GM10266 (cell line): ENCODE measurements around the gene LATS2.

ENCODE experiments used
- DNase-seq: peaks from one replicate; pipeline ENCODE4 v3.0.0; 2012; ENCODE audit errors: extremely low spot score
- CTCF ChIP-seq: IDR thresholded peaks from 2 replicates; pipeline ENCODE4 v1.5.1; 2012; ENCODE audit warnings: mild to moderate bottlenecking, low read depth; ENCODE audit not compliant: control insufficient read depth, insufficient read depth; ENCODE audit errors: missing control alignments

Gene LATS2

GRCh38 chr13:21066946-21067345 lies 5.6 kb upstream of the LATS2 start:
- DNase-seq, result no peak
- TF ChIP-seq CTCF, result no peak

GRCh38 chr13:21065686-21066085 lies 4.3 kb upstream of the LATS2 start:
- TF ChIP-seq CTCF, result no peak
- no peak for DNase-seq

DNA sequence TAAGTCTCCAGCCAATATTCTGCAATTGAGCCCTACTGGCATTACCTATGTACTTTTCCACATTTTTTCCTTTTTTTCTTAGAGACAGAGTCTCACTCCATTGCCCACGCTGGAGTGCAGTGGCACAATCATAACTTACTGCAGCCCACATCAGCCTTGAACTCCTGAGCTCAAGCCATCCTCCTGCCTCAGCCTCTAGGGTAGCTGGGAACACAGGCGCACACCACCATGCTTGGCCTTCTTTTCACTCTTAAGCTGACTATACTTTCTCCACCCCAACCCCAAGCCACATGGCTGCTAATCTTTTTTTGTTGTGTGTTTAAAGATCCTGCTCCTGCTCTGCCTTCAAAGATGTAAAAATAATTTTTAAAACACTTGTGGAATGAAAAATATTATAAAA lies 1.6 kb upstream of the LATS2 start:
- no peak for DNase-seq
- TF ChIP-seq CTCF, result no peak

DNA sequence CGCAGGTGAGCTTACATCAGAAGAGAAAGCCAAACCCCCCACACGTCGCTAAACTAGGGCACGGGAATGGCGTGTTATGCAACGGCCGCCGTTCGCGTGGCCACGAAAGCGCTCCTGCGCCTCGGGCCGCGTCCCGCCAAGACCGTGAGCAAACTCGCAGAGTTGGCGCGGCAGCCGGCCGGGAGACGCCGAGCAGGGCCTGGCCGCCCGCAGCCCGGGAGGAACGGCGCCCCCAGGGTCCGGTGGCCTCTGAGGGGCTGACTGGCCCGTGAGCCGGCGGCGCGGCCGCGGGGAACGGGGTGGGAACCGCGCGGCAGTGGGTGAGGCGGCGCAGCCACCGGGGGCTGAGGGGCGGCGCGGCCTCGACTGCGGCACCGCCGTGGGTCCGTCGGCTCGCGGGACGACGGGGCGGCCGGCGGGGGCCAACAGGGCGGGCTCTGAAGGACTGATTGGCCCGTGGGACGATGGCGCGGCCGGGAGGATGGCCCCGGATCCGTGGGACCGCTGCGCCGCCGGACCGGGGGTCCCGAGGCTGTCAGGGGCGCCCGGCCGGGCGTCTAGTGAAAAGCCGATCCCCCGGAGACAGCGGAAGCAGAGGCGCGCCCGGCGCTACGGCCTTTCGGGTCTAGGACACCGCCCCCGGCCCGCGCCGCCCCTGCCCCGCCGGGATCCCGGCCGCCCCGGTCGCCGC lies 903 bp downstream of the LATS2 start:
- peak; percentile 68 for DNase-seq
- no peak for TF ChIP-seq CTCF

DNA sequence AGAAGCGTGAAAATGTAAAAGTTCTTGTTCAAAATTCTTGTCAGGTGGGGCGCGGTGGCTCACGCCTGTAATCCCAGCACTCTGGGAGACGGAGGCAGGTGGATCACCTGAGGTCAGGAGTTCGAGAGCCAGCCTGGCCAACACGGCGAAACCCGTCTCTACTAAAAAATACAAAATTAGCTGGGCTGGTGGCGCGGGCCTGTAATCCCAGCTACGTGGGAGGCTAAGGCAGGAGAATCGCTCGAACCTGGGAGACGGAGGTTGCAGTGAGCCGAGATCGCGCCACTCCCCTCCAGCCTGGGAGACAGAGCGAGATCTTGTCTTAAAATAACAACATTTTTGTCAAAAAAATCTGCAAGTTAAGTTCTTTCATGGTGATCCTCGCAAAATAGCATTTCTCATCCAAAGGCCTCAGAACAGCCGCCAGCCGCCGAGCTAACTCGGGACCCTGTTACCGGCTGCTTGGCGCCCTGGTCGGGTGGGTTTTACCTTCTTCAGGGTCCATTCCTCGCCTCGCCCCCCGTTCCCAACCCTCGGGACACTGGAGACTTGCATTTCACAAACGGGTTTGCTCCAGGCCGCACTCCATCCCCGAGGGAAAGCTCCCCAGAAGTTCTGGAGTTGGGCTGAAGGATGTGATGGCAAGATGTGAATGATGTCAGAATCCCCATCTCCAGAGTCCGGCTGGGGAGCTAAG lies 1.6 kb downstream of the LATS2 start:
- no peak for DNase-seq
- TF ChIP-seq CTCF, result no peak

DNA sequence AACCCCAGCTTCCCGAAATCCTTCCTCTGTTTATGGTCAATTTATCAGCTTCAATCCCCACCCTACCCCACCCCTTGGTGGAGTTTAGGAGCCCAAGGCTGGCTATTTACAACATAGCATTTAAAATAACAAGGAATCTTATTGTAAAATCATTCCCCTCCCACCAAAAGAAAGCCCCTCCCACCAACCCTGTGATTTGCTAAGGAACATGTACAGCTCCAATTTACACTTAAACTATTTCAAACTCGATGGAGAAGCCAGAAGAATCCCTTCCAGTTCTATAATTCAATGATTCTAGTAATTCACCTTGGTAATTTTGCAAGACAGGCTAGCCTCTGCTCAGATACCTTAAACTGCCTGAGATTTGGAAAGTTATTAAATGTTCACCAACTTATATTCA lies 3.0 kb downstream of the LATS2 start:
- no peak for TF ChIP-seq CTCF
- no peak for DNase-seq

DNA sequence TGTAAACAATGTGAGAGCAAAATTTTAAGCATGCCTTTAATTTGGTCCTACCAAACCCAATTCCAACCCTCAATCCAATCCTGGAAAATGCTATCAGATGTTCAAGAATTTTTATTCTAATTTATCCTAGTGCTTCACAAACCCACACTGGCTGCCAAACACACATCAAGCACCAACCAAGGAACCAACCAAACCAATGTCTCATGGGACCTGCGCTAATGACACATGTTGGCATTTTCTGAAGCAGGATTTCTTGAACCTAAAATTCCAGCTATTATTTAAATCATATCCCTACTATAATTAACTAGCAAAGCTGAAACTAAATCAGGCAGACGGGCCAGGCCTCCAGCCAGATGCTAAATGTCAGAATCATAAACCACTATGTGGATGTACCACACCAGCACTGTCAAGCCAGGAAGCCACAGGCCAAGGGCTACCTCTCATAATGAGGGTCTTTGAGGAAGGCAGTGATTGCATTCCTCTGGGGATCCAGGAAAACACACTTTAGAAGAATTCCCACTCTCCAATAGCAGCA lies 5.8 kb downstream of the LATS2 start:
- no peak for DNase-seq
- TF ChIP-seq CTCF, result no peak
